Medulla oblongata (tissue), 1 donor: ENCODE results near the gene CCHCR1.

ENCODE experiments used
- DNase-seq: peaks from one replicate; pipeline ENCODE4 v3.0.0-alpha.2; 2015; ENCODE audit errors: extremely low spot score

Gene CCHCR1

GRCh38 chr6:31161216-31162126, 3.9 kb upstream of the CCHCR1 start:
- DNase-seq: no peak

GRCh38 chr6:31158863-31159855, 1.6 kb upstream of the CCHCR1 start:
- no peak for DNase-seq

GRCh38 chr6:31158140-31158862, 699 bp upstream of the CCHCR1 start, which contains the start of gene TCF19:
Gene TCF19 (plus strand): TSS chr6:31158589. CDS start chr6:31159470, 881 bp downstream.
- peak; percentile 99 for DNase-seq

GRCh38 chr6:31156641-31157040, 961 bp downstream of the CCHCR1 start:
- no peak for DNase-seq

DNA sequence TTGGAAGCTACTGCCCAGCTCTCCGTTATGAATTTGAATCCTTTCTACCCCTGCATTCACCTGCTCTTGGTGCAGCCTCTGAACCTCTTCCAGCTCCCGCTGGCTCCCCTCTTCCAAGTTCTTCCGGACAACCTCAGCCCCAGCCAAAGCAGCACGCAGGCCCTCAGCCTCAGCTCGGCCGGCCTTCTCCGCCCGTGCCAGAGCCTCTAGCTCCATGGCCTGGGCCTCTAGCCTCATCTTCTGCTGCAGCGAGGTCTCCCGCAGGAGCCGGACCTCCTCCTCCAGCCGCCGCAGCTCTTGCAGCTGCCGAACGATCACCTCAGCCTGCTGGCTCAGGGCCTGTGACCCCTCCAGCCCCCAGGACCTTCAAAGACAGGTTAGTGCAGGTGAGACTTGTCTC, 3.2 kb downstream of the CCHCR1 start:
- no peak for DNase-seq

DNA sequence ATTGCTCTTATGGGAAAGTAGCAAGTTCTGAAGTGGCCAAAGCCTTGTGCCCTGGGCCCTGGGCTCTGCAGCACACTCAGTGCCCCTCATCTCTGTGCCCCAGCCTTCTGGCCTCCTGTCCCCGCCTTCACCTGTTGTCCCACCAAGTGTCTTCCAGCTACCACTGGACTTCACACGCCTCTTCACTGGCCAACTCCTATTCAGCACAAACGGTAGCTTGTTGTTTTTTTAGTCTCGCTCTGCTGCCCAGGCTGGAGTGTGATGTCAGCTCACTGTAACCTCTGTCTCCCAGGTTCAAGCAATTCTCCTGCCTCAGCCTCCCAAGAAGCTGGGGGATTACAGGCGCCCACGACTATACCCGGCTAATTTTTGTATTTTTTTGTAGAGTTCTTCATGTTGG, 4.8 kb downstream of the CCHCR1 start:
- no peak for DNase-seq

GRCh38 chr6:31149827-31150447, 7.7 kb downstream of the CCHCR1 start:
- DNase-seq: no peak

- no peak for DNase-seq
Observed at GRCh38 chr6:31145386-31145785, 12.2 kb downstream of the CCHCR1 start.

- no peak for DNase-seq
Observed at GRCh38 chr6:31144970-31145340, 12.6 kb downstream of the CCHCR1 start.

- no peak for DNase-seq
Observed at GRCh38 chr6:31144296-31144969, 13.2 kb downstream of the CCHCR1 start.

GRCh38 chr6:31143148-31143547, 14.5 kb downstream of the CCHCR1 start:
- DNase-seq: no peak

DNA sequence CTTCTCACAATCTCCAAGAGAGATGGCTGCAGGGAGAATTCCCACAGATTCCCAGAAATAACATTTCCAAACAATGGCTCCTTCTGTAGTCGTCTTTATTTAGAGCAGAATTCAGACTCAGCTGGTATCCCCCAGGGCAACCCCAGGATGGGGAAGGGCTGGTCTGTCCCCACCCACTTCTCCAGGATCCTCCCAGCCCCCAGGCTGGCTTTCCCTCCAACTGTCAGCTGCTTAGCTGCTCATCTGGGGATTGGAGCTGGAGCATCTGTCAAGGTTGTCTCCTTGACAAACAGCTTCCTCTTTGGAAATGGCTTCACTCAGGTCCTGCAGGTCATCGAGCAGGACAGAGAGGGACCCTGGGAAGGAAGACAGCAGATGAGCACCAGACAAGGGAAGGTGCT, 15.2 kb downstream of the CCHCR1 start:
- no peak for DNase-seq

GRCh38 chr6:31140643-31141042, 17.0 kb downstream of the CCHCR1 start:
- DNase-seq: no peak

DNA sequence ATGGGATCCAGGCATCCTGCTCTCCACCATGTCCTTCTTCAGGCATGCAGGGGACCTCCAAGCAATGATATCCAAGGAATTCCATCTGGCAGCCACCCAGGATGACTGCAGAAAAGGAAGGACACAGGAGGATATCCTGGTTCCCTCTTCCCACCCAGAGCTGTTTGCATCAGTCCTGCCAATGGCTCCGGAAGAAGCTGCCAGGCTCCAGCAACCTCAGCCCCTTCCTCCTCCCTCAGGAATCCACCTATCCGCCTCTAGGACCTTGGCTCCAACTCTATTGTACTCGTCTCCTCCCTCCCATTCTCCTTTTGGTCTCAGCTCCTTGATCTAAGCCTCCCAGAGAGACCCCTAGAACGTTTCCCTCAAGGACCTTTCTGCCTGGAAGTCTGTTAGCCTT, 18.0 kb downstream of the CCHCR1 start:
- DNase-seq: no peak

- DNase-seq: no peak
Observed at GRCh38 chr6:31138982-31139381, 18.6 kb downstream of the CCHCR1 start, which contains the start of gene PSORS1C2. Gene PSORS1C2 (minus strand): TSS chr6:31139066. CDS start chr6:31139026, 40 bp downstream.

DNA sequence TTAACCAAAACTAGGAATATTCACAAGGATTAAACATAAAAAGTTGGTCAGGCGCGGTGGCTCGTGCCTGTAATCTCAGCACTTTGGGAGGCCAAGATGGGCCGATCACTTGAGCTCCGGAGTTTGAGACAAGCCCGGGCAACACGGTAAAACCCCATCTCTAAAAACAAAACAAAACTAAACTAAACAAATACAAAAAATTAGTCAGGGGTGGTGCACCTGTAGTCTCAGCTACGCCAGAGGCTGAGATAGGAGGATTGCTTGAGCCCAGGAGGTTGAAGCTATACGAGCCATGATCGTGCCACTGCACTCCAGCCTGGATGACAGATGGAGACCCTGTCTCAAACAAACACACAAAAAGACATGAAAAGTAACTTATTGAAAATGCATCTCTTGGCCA, 21.9 kb downstream of the CCHCR1 start:
- DNase-seq: no peak

- DNase-seq: no peak
Observed at GRCh38 chr6:31132806-31133205, 24.8 kb downstream of the CCHCR1 start.

DNA sequence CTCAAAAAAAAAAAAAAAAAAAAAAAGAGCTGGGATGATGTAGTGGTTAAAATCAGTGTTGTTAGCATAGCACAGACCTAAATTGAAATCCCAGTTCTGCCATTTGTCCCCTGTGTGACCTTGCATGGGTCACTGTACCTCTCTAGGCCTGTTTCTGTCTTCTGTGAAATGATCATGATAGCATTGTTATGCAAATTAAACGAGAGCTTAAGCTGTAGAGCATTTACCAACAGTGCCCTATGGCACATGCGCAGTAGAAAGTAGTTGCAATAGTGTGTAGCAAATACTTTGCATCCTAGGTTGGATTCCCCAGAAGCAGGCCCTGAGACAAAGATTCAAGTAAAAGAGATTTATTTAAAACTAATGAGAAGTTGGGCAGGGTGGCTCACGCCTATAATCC, 26.0 kb downstream of the CCHCR1 start:
- no peak for DNase-seq

GRCh38 chr6:31130751-31131150, 26.9 kb downstream of the CCHCR1 start:
- no peak for DNase-seq

DNA sequence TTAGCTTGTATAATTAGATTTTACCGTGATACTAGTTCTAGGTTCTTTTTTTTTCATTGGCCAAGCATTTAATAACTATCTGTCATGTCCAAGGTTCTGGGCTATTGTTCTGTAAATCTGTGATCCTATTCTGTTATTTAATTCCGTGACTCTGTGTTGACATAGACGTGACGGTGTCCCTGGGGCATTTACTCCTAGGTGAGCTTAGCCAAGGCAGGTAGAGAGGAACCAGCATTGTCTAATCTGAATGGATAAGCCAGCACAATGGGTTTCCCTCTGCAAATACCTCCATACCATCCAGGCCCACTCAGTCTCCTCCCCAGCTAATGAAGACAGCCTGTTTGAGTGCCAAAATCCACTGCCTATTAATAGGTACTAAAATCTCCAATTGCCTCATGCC, 28.5 kb downstream of the CCHCR1 start:
- no peak for DNase-seq
